ENCODE data around the gene MTARC1. TPM values are rescaled to one million over a fixed set of nuclear protein-coding genes. Genes with fewer than 3 reads are reported as not detected.

MTARC1 gene
- total and polyA plus RNA-seq, 4 donors, result 1.3 to 9.9 (median 6.4) TPM

DNA sequence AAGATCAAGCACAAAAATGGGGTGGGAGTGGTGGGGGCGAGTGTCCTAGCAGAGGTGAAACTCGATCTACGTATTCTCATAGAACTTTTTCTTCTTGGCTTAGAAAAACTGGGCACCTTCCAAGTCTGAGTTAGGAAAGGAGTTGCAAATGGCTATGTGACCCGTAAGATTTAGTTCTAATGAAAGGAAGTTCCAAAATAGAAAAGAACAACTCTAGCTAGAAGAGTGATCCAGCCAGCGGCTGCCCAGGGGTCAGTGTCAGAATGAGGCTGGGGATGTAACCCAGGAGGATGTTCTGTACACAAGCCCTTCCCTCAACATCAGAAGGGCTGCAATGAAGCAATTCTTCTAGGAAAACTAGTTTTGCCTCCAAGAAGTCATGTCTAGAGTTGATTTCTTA, 5.2 kb downstream of the MTARC1 start:
- Histone ChIP-seq H3K36me3 (ENCODE audit: control insufficient read depth in 1 of 2, insufficient read depth in 2 of 2, low read length in 1 of 2) (no peaks in the 10 kb centered on the region), H3K27ac (ENCODE audit: low read depth in 1 of 2, low read length in 2 of 2) (peak overlapping the region in 1 of 2 donors; percentile 54), H3K4me1 (ENCODE audit: control insufficient read depth in 1 of 2, insufficient read depth in 2 of 2, low read length in 2 of 2) (no peaks in the 10 kb centered on the region), H3K9me3 (ENCODE audit: control insufficient read depth, low read length) (no peaks in the 10 kb centered on the region), H3K27me3 (ENCODE audit: control insufficient read depth in 1 of 2, insufficient read depth in 2 of 2, low read length in 1 of 2) (no peaks in the 10 kb centered on the region), H3K4me3 (ENCODE audit: low read length in 2 of 2) (no peak overlapping the region)
- DNase-seq, result no peak
- 0 to 6% methylated on average over 5 of the region's 5 CpGs for WGBS, 2 donors
- intact Hi-C loops (cut with DNase I), result loop anchor here in 1 of 2 donors (10.0 kb wide), 1 partner anchor 797 kb away; no protein-coding TSS in a partner anchor
- ATAC-seq (ENCODE audit: low FRiP score), result peak; percentile 80

DNA sequence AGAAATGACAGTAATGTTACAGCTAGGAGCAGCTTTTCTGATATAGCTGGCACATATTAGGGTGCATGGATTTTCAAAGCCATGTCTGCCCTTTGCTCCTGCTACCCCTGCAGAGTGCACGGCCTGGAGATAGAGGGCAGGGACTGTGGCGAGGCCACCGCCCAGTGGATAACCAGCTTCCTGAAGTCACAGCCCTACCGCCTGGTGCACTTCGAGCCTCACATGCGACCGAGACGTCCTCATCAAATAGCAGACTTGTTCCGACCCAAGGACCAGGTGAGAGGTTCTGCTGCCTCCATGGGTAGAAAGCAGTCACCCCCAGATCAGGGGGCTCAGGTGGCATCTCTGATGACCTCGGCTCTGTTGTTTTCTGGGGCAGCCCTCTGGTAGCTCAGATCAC, 9.8 kb downstream of the MTARC1 start:
- no peak overlapping the region for H3K27ac ChIP-seq (ENCODE audit: low read depth in 1 of 2, low read length in 2 of 2)
- no peaks in the 10 kb centered on the region for H3K36me3 ChIP-seq (ENCODE audit: control insufficient read depth in 1 of 2, insufficient read depth in 2 of 2, low read length in 1 of 2)
- intact Hi-C loops (cut with DNase I), result loop anchor here in 1 of 2 donors (10.0 kb wide), 1 partner anchor 802 kb away; no protein-coding TSS in a partner anchor
- H3K4me3 ChIP-seq (ENCODE audit: low read length in 2 of 2), result no peak overlapping the region
- WGBS, 2 donors, result 89 to 91% methylated on average over 10 of the region's 10 CpGs
- no peaks in the 10 kb centered on the region for H3K9me3 ChIP-seq (ENCODE audit: control insufficient read depth, low read length)
- ATAC-seq (ENCODE audit: low FRiP score) (no peak), DNase-seq (no peak)
- no peaks in the 10 kb centered on the region for H3K4me1 ChIP-seq (ENCODE audit: control insufficient read depth in 1 of 2, insufficient read depth in 2 of 2, low read length in 2 of 2)
- no peaks in the 10 kb centered on the region for H3K27me3 ChIP-seq (ENCODE audit: control insufficient read depth in 1 of 2, insufficient read depth in 2 of 2, low read length in 1 of 2)

DNA sequence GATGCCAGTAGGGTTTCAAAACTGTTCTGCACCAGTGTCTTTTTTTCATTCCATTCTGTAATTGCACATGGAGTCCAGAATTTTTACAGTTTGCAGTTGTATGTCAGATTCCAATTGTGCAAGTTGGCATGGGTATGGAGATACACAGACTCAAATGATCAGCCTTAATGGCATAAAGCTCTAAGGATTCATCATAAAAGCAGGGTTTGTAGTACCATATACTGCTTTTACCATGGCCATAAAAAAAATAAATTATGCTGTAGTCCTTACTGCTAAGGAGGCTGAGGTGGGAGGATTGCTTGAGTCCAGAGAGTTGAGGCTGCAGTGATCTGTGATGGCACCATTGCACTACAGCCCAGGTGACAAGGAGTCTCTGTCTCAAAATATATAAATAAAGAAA, 10.3 kb downstream of the MTARC1 start:
- intact Hi-C loops (cut with DNase I), result loop anchor here in 1 of 2 donors (10.0 kb wide), 1 partner anchor 802 kb away; no protein-coding TSS in a partner anchor
- H3K36me3 ChIP-seq (ENCODE audit: control insufficient read depth in 1 of 2, insufficient read depth in 2 of 2, low read length in 1 of 2), result no peaks in the 10 kb centered on the region
- H3K27me3 ChIP-seq (ENCODE audit: control insufficient read depth in 1 of 2, insufficient read depth in 2 of 2, low read length in 1 of 2), result no peaks in the 10 kb centered on the region
- no peak overlapping the region for H3K4me3 ChIP-seq (ENCODE audit: low read length in 2 of 2)
- no peaks in the 10 kb centered on the region for H3K9me3 ChIP-seq (ENCODE audit: control insufficient read depth, low read length)
- no peak for DNase-seq
- no peak overlapping the region for H3K27ac ChIP-seq (ENCODE audit: low read depth in 1 of 2, low read length in 2 of 2)
- no peaks in the 10 kb centered on the region for H3K4me1 ChIP-seq (ENCODE audit: control insufficient read depth in 1 of 2, insufficient read depth in 2 of 2, low read length in 2 of 2)
- no peak for ATAC-seq (ENCODE audit: low FRiP score)

- H3K27me3 ChIP-seq (ENCODE audit: control insufficient read depth in 1 of 2, insufficient read depth in 2 of 2, low read length in 1 of 2), result no peaks in the 10 kb centered on the region
- intact Hi-C loops (cut with DNase I), result loop anchor here in 1 of 2 donors (10.0 kb wide), 1 partner anchor 803 kb away; no protein-coding TSS in a partner anchor
- no peak for DNase-seq
- H3K27ac ChIP-seq (ENCODE audit: low read depth in 1 of 2, low read length in 2 of 2), result no peak overlapping the region
- H3K9me3 ChIP-seq (ENCODE audit: control insufficient read depth, low read length), result no peaks in the 10 kb centered on the region
- WGBS, 2 donors, result 91 to 95% methylated on average over 3 of the region's 3 CpGs
- H3K36me3 ChIP-seq (ENCODE audit: control insufficient read depth in 1 of 2, insufficient read depth in 2 of 2, low read length in 1 of 2), result no peaks in the 10 kb centered on the region
- no peak overlapping the region for H3K4me3 ChIP-seq (ENCODE audit: low read length in 2 of 2)
- ATAC-seq (ENCODE audit: low FRiP score), result no peak
- no peaks in the 10 kb centered on the region for H3K4me1 ChIP-seq (ENCODE audit: control insufficient read depth in 1 of 2, insufficient read depth in 2 of 2, low read length in 2 of 2)
Measured at GRCh38 chr1:220797553-220797952, 10.8 kb downstream of the MTARC1 start.

DNA sequence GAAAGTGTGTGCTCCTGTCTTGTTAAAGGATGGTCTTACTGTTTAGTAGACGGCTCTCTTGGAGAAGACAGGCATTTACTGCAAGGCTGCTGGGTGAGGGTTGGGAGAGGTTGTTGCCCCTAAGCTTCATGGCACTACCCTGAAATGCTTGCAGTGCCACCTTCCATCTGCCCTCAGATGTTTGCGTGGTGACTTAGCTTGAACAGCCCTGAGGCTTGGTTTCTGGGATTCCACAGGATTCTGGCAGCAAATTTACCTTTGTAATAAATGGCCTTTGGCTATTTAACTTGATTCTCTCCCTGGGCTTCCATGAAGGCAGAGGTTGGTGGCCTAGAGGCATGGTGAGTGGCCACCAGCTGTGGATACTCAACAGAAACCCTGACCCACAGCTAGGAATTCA, 11.6 kb downstream of the MTARC1 start:
- WGBS, 2 donors, result 97 to 98% methylated on average over 2 of the region's 2 CpGs
- no peaks in the 10 kb centered on the region for H3K36me3 ChIP-seq (ENCODE audit: control insufficient read depth in 1 of 2, insufficient read depth in 2 of 2, low read length in 1 of 2)
- no peak for ATAC-seq (ENCODE audit: low FRiP score)

DNA sequence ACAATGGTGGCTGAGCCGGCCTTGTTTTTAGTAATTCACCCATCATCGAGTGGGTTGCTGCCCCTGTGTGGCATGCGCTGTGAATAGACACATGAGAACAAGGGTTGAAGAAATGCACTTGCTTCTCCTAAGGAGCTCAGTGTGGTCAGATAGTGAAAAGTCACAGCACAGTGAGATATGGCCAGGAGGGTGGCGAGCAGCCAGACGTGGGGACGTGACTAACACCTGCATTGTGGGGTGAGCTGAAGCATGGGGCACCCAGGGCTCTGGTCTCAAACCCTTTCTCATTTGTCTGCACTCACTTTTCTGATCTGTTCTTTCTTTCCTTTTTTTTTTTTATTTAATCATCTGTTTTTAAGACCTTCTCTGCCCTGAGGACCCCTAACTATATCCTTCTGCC, 13.5 kb downstream of the MTARC1 start:
- Histone ChIP-seq H3K27ac (ENCODE audit: low read depth in 1 of 2, low read length in 2 of 2) (no peak overlapping the region), H3K9me3 (ENCODE audit: control insufficient read depth, low read length) (no peaks in the 10 kb centered on the region), H3K4me1 (ENCODE audit: control insufficient read depth in 1 of 2, insufficient read depth in 2 of 2, low read length in 2 of 2) (no peaks in the 10 kb centered on the region), H3K27me3 (ENCODE audit: control insufficient read depth in 1 of 2, insufficient read depth in 2 of 2, low read length in 1 of 2) (no peaks in the 10 kb centered on the region), H3K36me3 (ENCODE audit: control insufficient read depth in 1 of 2, insufficient read depth in 2 of 2, low read length in 1 of 2) (no peaks in the 10 kb centered on the region), H3K4me3 (ENCODE audit: low read length in 2 of 2) (no peak overlapping the region)
- WGBS, 2 donors, result 84 to 96% methylated on average over 6 of the region's 6 CpGs
- DNase-seq (no peak), ATAC-seq (ENCODE audit: low FRiP score) (no peak)
- intact Hi-C loops (cut with DNase I), result no loop called here

More for the DNA sequence above, 11.6 kb downstream of the MTARC1 start:
- H3K9me3 ChIP-seq (ENCODE audit: control insufficient read depth, low read length), result no peaks in the 10 kb centered on the region
- H3K27me3 ChIP-seq (ENCODE audit: control insufficient read depth in 1 of 2, insufficient read depth in 2 of 2, low read length in 1 of 2), result no peaks in the 10 kb centered on the region
- no peak overlapping the region for H3K4me3 ChIP-seq (ENCODE audit: low read length in 2 of 2)
- DNase-seq, result no peak
- H3K27ac ChIP-seq (ENCODE audit: low read depth in 1 of 2, low read length in 2 of 2), result no peak overlapping the region
- intact Hi-C loops (cut with DNase I), result loop anchor here in 1 of 2 donors (10.0 kb wide), 1 partner anchor 804 kb away; no protein-coding TSS in a partner anchor
- H3K4me1 ChIP-seq (ENCODE audit: control insufficient read depth in 1 of 2, insufficient read depth in 2 of 2, low read length in 2 of 2), result no peaks in the 10 kb centered on the region

- Histone ChIP-seq H3K4me3 (ENCODE audit: low read length in 2 of 2) (no peak overlapping the region), H3K27ac (ENCODE audit: low read depth in 1 of 2, low read length in 2 of 2) (peak overlapping the region; percentile 9 to 75), H3K4me1 (ENCODE audit: control insufficient read depth in 1 of 2, insufficient read depth in 2 of 2, low read length in 2 of 2) (no peaks in the 10 kb centered on the region), H3K36me3 (ENCODE audit: control insufficient read depth in 1 of 2, insufficient read depth in 2 of 2, low read length in 1 of 2) (no peaks in the 10 kb centered on the region), H3K9me3 (ENCODE audit: control insufficient read depth, low read length) (no peaks in the 10 kb centered on the region), H3K27me3 (ENCODE audit: control insufficient read depth in 1 of 2, insufficient read depth in 2 of 2, low read length in 1 of 2) (no peaks in the 10 kb centered on the region)
- intact Hi-C loops (cut with DNase I), result no loop called here
- ATAC-seq (ENCODE audit: low FRiP score), result peak; percentile 67
- WGBS, 2 donors, result 31 to 32% methylated on average over 10 of the region's 10 CpGs
- no peak for DNase-seq
Measured at GRCh38 chr1:220803401-220804201, 16.9 kb downstream of the MTARC1 start.

DNA sequence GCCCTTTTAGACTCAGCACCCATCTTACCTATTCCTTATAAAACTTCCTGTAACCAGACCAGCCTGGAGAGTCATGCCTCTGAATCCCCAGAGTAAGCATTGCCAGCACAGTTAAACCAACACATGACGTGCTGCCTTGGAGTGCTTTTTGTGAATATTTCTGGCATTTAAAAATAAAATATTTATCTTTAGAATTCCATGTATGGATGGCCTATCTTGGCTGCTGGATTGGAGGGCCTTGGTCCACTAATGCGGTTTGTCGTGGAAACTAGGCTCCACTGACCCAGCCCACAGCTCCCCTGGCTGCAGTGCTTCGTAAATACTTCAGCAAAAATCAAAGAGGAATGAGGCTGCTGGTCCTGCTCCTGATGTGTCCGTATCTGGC, 17.5 kb downstream of the MTARC1 start:
- no peak for DNase-seq
- H3K27ac ChIP-seq (ENCODE audit: low read depth in 1 of 2, low read length in 2 of 2), result peak overlapping the region; percentile 9 to 75
- H3K9me3 ChIP-seq (ENCODE audit: control insufficient read depth, low read length), result no peaks in the 10 kb centered on the region
- no peak overlapping the region for H3K4me3 ChIP-seq (ENCODE audit: low read length in 2 of 2)
- no peaks in the 10 kb centered on the region for H3K4me1 ChIP-seq (ENCODE audit: control insufficient read depth in 1 of 2, insufficient read depth in 2 of 2, low read length in 2 of 2)
- WGBS, 2 donors, result 5 to 9% methylated on average over 5 of the region's 5 CpGs
- intact Hi-C loops (cut with DNase I), result no loop called here
- ATAC-seq (ENCODE audit: low FRiP score), result no peak
- no peaks in the 10 kb centered on the region for H3K36me3 ChIP-seq (ENCODE audit: control insufficient read depth in 1 of 2, insufficient read depth in 2 of 2, low read length in 1 of 2)
- H3K27me3 ChIP-seq (ENCODE audit: control insufficient read depth in 1 of 2, insufficient read depth in 2 of 2, low read length in 1 of 2), result no peaks in the 10 kb centered on the region

GRCh38 chr1:220806408-220806807, 19.7 kb downstream of the MTARC1 start:
- Histone ChIP-seq H3K27me3 (ENCODE audit: control insufficient read depth in 1 of 2, insufficient read depth in 2 of 2, low read length in 1 of 2) (no peaks in the 10 kb centered on the region), H3K36me3 (ENCODE audit: control insufficient read depth in 1 of 2, insufficient read depth in 2 of 2, low read length in 1 of 2) (no peaks in the 10 kb centered on the region), H3K9me3 (ENCODE audit: control insufficient read depth, low read length) (no peaks in the 10 kb centered on the region), H3K4me1 (ENCODE audit: control insufficient read depth in 1 of 2, insufficient read depth in 2 of 2, low read length in 2 of 2) (no peaks in the 10 kb centered on the region), H3K4me3 (ENCODE audit: low read length in 2 of 2) (no peak overlapping the region), H3K27ac (ENCODE audit: low read depth in 1 of 2, low read length in 2 of 2) (no peak overlapping the region)
- 94 to 96% methylated on average over 4 of the region's 4 CpGs for WGBS, 2 donors
- intact Hi-C loops (cut with DNase I), result loop anchor here (5.0 kb wide), 2 partner anchors 71 to 631 kb away; partner anchors contain the start of gene HLX (in 1 of the 2)
- no peak for DNase-seq
- ATAC-seq (ENCODE audit: low FRiP score), result no peak
